GM06990 (cell line): Measurements from ENCODE around the gene OVOL2.

Experiments
- DNase-seq: peaks from one replicate; pipeline ENCODE4 v3.0.0-alpha.2; 2011; ENCODE audit not compliant: insufficient read length; ENCODE audit errors: extremely low read depth
- H3K27me3 ChIP-seq: replicated peaks from 2 replicates; pipeline ENCODE4 v1.6.0; 2011; ENCODE audit warnings: low read length; ENCODE audit not compliant: control insufficient read depth, insufficient read depth
- H3K36me3 ChIP-seq: 2 replicates; pipeline ENCODE4 v1.5.1; 2011; ENCODE audit warnings: low read length; ENCODE audit not compliant: control insufficient read depth, insufficient read depth
- H3K4me3 ChIP-seq: replicated peaks from 2 replicates; pipeline ENCODE4 v1.5.1; 2011; ENCODE audit warnings: low read depth, mild to moderate bottlenecking, control low read depth, low read length
- CTCF ChIP-seq: IDR thresholded peaks from 2 replicates; pipeline ENCODE4 v1.5.1; 2011; ENCODE audit warnings: low read length, control low read depth, mild to moderate bottlenecking, inconsistent platforms; ENCODE audit not compliant: insufficient read depth, poor library complexity, severe bottlenecking

Gene OVOL2

GRCh38 chr20:18079756-18080353, 22.1 kb upstream of the OVOL2 start:
- no peak for TF ChIP-seq CTCF
- H3K27me3 ChIP-seq, result no peaks in the 10 kb centered on the region; the same call in 1 of the 2 replicates
- no peak overlapping the region for H3K4me3 ChIP-seq
- no peaks in the 10 kb centered on the region for H3K36me3 ChIP-seq
- no peak for DNase-seq

- Histone ChIP-seq H3K4me3 (no peak overlapping the region), H3K36me3 (no peaks in the 10 kb centered on the region), H3K27me3 (peaks cover 2% of the 10 kb centered on the region)
- DNase-seq, result no peak
- no peak for TF ChIP-seq CTCF
These were observed 19.4 kb upstream of the OVOL2 start for GRCh38 chr20:18077157-18077556.

GRCh38 chr20:18072532-18072931, 14.8 kb upstream of the OVOL2 start:
- no peak overlapping the region for H3K4me3 ChIP-seq
- H3K36me3 ChIP-seq, result no peaks in the 10 kb centered on the region
- no peak for TF ChIP-seq CTCF
- no peak for DNase-seq
- H3K27me3 ChIP-seq, result peaks cover 2% of the 10 kb centered on the region

GRCh38 chr20:18066421-18067333, 9.0 kb upstream of the OVOL2 start:
- TF ChIP-seq CTCF, result no peak
- no peak for DNase-seq
- Histone ChIP-seq H3K36me3 (no peaks in the 10 kb centered on the region), H3K4me3 (no peak overlapping the region), H3K27me3 (no peaks in the 10 kb centered on the region)

- Histone ChIP-seq H3K4me3 (no peak overlapping the region), H3K27me3 (no peaks in the 10 kb centered on the region; the same call in 1 of the 2 replicates), H3K36me3 (no peaks in the 10 kb centered on the region)
- DNase-seq, result no peak
- TF ChIP-seq CTCF, result no peak
These were observed 6.0 kb upstream of the OVOL2 start for GRCh38 chr20:18063676-18064075.
